Liver (tissue), 2 donors: Measurements from ENCODE around the gene BHMT2.

ENCODE experiments used
- CTCF ChIP-seq: fragments of 150-350 bp; IDR thresholded peaks from 2 replicates; pipeline ENCODE4 v1.5.1; 2017; ENCODE audit warnings: improper control_type of control experiment, low read depth, low read length; ENCODE audit not compliant: missing input control
- REST ChIP-seq: IDR thresholded peaks from 2 replicates; pipeline ENCODE4 v1.6.1; 2016; ENCODE audit warnings: antibody characterized with exemption, mild to moderate bottlenecking
- donor health status: healthy.

GRCh38 chr5:79108792-79109191, 39.2 kb downstream of the BHMT2 start:
- no peak for TF ChIP-seq REST
- no peak for TF ChIP-seq CTCF
